ENCODE measurements around the gene SKAP1. TPM values are rescaled to one million over a fixed set of nuclear protein-coding genes. Genes with fewer than 3 reads are reported as not detected.
A peak's percentile ranks its signal among the peaks of the same experiment; 100 is the strongest.

SKAP1 gene
- total RNA-seq, 1 donor from 2014 or later, result 5.1 TPM

- ATAC-seq, result no peak
- Histone ChIP-seq H3K27ac (no peak overlapping the region), H3K9me3 (no peaks in the 10 kb centered on the region), H3K36me3 (no peaks in the 10 kb centered on the region), H3K27me3 (peaks cover 16% of the 10 kb centered on the region), H3K4me3 (no peak overlapping the region), H3K4me1 (no peaks in the 10 kb centered on the region)
- no peak for TF ChIP-seq CTCF (IDR thresholded peaks at IDR 0.05)
- intact Hi-C loops (cut with DNase I), result no loop called here
- DNase-seq, result no peak
These were observed 33.5 kb upstream of the SKAP1 start for GRCh38 chr17:48463526-48463925.

GRCh38 chr17:48462946-48463345 is 32.9 kb upstream of the SKAP1 start:
- ATAC-seq (no peak), DNase-seq (no peak)
- H3K4me1 ChIP-seq, result no peaks in the 10 kb centered on the region
- peaks cover 16% of the 10 kb centered on the region for H3K27me3 ChIP-seq
- H3K9me3 ChIP-seq, result no peaks in the 10 kb centered on the region
- intact Hi-C loops (cut with DNase I), result no loop called here
- no peak for TF ChIP-seq CTCF (IDR thresholded peaks at IDR 0.05)
- no peak overlapping the region for H3K4me3 ChIP-seq
- H3K36me3 ChIP-seq, result no peaks in the 10 kb centered on the region
- no peak overlapping the region for H3K27ac ChIP-seq

- intact Hi-C loops (cut with DNase I), result no loop called here
- DNase-seq, result no peak
- H3K36me3 ChIP-seq, result no peaks in the 10 kb centered on the region
- H3K27me3 ChIP-seq, result peaks cover 26% of the 10 kb centered on the region
- no peak overlapping the region for H3K4me3 ChIP-seq
- H3K9me3 ChIP-seq, result no peaks in the 10 kb centered on the region
- no peak for TF ChIP-seq CTCF (IDR thresholded peaks at IDR 0.05)
- no peak overlapping the region for H3K27ac ChIP-seq
- ATAC-seq, result no peak
- no peaks in the 10 kb centered on the region for H3K4me1 ChIP-seq
These were observed 30.0 kb upstream of the SKAP1 start for GRCh38 chr17:48460052-48460451.

GRCh38 chr17:48459070-48459844 is 29.2 kb upstream of the SKAP1 start:
- ATAC-seq (no peak), DNase-seq (no peak)
- H3K4me3 ChIP-seq, result no peak overlapping the region
- no peaks in the 10 kb centered on the region for H3K9me3 ChIP-seq
- intact Hi-C loops (cut with DNase I), result loop anchor here (10.0 kb wide), 1 partner anchor 74 kb away; no protein-coding TSS in a partner anchor
- no peak overlapping the region for H3K27ac ChIP-seq
- H3K4me1 ChIP-seq, result no peaks in the 10 kb centered on the region
- TF ChIP-seq CTCF (IDR thresholded peaks at IDR 0.05), result no peak
- H3K27me3 ChIP-seq, result peaks cover 23% of the 10 kb centered on the region
- H3K36me3 ChIP-seq, result no peaks in the 10 kb centered on the region

- TF ChIP-seq CTCF (IDR thresholded peaks at IDR 0.05), result peak; percentile 98
- no peaks in the 10 kb centered on the region for H3K36me3 ChIP-seq
- peaks cover 17% of the 10 kb centered on the region for H3K27me3 ChIP-seq
- DNase-seq (peak; percentile 79), ATAC-seq (peak; percentile 97)
- no peaks in the 10 kb centered on the region for H3K9me3 ChIP-seq
- no peaks in the 10 kb centered on the region for H3K4me1 ChIP-seq
- no peak overlapping the region for H3K27ac ChIP-seq
- no peak overlapping the region for H3K4me3 ChIP-seq
- intact Hi-C loops (cut with DNase I), result loop anchor here (10.0 kb wide), 1 partner anchor 72 kb away; no protein-coding TSS in a partner anchor
These were observed 27.2 kb upstream of the SKAP1 start for GRCh38 chr17:48457080-48457836.
